ENCODE measurements around the gene UNCX.

The UNCX gene

GRCh38 chr7:1244700-1245523 lies 12.2 kb downstream of the UNCX start:
- DNase-seq, result no peak

DNA sequence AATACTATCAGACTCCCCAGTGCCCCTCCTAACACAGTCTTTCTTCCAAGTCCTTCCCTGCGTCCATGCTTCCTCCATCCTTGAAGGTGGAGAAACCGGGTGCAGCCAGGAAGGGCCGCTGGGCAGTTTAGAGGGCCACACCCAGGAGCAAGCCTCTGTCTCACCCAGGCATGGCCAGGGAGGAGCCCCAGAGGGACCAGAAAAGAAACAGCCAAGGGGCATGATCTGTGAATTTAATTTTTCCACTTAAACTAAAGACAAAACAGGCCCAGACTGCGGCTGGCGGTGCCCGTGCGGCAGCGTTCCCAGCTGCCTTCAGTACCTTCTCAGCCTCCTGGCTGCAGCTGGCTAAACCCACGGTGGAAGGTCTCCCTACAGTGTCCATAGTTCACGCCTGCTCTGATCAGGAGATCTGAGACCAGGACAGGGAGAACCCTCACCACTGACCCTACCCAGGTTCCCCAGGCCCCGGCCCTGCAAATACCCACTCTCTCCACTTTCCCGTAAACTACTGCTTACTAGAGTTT lies 12.9 kb downstream of the UNCX start:
- DNase-seq, result no peak

DNA sequence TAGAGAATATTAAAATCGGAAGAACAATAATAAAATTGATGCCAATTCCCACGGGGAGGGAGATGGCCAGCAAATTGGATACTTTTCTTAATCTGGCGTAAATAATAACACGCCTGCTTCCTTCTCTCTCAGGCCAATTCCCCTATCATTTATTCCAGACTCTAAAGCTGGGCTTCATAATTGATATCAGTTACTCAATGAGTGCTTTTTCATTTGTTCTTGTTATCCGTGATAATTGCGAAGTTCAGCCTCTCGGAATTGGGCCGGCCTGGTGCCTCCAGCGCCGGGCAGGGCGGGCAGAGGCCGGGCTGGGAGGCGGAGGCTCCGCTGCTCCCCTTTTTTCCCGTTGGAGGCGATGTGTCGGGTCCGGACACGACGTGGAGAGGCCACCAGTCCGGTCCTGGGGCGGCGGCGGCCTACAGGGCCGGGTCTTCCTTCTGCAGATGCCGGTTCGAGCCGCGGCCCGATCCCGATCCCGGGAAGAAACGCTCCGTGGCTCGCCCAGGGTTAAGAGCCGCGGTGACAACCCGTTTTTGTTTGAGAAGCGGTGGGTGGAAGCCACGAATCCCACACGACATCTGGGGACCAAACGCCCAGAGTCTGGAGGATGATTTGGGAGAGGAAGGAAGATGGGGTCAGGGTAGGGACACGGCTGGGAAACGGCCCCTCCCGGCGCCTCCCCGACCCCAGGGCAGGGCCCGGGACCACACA lies 13.6 kb downstream of the UNCX start:
- no peak for DNase-seq

GRCh38 chr7:1246871-1247526 lies 14.3 kb downstream of the UNCX start:
- DNase-seq, result no peak

DNA sequence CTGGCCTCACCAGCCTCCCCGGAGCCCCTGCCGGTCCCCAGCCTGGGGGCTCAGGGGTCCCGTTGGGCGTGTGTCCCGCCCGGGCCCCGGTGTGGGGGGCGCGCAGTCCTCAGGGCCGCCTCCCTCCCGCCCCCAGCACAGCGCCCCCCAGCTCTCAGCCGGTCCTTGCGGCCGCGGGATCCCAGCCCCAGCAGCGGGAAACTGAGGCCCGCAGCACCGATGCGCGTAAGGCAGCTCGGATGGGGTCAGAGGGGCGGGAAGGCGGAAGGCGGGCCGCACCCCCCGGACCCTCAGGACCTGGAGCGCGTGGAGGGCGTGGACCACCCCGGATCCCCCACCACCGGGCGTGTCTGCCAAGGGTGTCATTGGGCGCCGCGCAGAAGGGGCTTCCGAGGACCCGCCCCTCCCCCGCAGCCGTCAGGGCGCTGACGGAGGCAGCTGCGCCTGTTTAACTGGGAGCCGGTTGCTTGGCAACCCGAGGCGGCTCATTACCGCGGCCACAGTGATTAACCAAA lies 14.9 kb downstream of the UNCX start:
- no peak for DNase-seq

DNA sequence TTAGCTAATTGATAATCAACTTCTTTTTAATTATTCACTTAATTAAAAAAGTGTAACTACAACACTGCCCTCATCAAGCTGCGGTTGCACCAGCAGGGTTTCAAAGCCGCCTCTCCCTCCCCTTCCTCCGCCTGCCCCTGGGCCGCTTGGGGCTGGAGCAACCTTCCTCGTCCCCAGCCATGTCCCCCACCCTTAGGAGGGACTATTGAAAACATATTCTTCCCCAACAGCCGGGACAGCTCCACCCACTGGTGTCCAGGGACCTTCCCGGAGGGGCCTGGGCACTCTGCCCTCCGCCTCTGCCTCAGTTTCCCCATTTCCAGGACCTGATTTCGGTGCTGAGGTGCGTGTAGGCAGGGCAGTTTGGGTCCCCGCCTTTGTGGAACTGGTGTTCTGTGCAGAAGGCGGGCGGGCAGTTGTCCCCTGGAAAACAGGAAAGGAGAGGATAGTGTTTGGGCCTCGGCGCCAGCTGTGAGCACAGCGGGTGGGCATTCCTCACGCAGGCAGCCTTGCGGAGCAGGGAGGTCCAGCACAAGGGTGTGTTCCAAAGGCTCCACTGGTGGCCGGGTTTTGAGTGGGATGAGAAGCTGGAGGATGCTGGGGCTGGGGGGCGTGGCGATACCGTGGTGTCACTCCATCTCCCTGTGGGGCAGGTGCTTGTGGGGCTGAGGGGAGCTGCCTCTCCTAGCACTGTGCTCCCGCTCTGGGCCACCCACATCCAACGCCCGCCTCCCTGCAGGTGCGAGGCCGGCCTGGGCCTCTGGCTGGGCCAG lies 15.7 kb downstream of the UNCX start:
- no peak for DNase-seq

- no peak for DNase-seq
These were observed 16.4 kb downstream of the UNCX start for GRCh38 chr7:1248916-1249581.

DNA sequence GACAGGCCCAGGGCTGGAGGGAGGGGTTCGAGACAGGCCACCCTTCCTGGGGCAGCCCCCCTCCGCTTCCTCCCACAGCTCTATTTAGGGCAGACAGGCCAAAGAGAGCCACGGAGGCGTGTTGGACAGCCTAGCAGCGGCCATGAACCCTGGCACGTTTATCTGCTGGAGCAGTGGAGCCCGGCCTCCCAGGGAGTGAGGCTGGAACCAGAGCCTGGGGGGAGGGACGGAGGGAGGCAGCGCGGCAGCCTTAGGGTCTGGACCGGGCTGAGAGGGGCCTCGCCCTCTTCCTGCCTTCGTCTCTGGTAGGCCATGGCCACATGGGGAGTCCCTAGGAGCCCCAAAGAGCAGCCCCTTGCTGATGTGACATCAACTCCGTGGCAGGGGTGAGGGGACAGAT lies 17.1 kb downstream of the UNCX start:
- no peak for DNase-seq

- no peak for DNase-seq
These were observed 18.2 kb downstream of the UNCX start for GRCh38 chr7:1250901-1251300.

- DNase-seq, result no peak
These were observed 19.3 kb downstream of the UNCX start for GRCh38 chr7:1251796-1252539.

- no peak for DNase-seq
These were observed 19.9 kb downstream of the UNCX start for GRCh38 chr7:1252540-1253090.

DNA sequence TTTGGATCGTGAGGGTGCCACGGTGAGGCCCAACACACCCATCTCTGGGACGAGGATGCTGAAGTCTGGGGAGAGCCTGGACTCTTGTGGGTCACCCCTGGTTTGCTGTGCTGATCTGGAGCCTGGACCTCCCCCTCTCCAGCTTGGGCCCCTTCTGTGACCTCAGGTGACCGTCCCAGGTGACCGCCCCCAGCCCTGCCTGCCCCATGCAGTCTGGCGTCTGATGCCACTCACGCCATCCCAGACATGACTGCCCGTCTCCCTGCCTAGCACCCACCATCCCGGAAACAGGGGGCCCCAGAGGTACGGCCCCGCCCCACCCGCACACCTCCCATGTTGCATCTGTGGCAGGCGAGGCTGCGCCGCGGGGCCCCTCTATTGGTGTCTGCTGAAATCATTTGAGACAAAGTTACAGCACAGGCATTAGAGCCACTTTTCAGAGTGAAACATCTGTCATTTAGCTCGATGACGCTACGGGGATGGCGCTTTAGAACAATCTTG lies 21.1 kb downstream of the UNCX start:
- no peak for DNase-seq

DNA sequence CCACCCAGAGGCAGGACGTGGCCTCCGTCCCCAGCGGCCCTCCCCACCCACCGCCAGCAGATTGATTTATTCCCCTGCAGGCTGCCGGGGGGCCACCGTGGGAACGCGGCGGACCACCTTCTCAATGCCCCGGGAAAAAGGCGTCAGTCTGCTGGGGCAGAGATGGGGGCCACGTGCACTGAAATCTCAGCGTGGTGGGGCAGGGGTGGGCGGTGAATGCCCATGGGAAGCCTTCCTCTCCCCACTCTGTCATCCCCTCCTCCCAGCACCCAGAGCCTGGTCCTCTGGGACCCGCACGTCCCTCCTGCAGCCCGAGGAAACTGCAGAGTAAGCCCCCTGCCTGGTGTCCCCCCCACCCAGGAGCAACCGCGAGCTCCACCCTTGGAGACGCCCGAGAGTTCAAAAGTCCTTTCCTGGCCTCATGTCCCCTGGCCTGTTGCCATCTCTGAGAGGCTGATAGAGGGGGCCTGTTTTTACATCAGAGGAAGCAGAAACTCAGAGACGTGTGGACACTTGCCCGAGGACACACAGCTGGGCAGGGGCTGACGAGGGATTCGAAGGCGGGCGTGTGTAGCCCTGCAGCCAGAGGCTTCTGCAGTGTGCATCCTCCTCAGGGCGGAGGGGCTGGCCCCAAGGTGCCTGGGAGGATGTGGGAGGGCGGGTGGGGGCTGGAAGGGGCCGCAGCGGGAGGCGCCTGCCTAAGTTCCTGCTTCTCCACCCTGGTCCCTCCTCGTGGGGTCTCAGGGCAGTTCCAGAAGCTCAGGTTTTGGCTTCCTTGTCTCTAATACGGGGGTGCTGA lies 21.8 kb downstream of the UNCX start:
- no peak for DNase-seq

- DNase-seq, result no peak
These were observed 22.6 kb downstream of the UNCX start for GRCh38 chr7:1255080-1255816.

GRCh38 chr7:1255817-1256340 lies 23.2 kb downstream of the UNCX start:
- no peak for DNase-seq

- no peak for DNase-seq
These were observed 23.9 kb downstream of the UNCX start for GRCh38 chr7:1256621-1257020.

DNA sequence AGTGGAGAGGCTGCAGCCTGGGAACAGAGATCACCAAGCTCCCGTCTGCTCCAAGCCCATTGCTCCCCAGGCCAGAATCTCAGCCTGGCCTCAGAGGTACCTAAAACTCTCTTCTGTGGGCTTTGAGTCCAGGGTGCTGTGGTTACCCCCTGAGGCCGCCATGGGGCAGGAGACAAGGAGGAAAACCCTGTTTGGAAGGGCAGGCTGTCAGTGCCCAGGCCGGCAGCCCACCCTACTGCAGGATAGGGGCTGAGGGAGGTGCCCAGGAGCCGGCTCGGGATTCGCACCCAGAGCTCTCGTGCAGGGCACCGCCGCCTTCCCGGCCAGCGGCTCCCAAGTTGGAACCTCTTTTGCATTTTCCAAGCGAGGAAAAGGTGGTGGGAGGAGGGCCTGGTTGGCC lies 24.5 kb downstream of the UNCX start:
- no peak for DNase-seq

DNA sequence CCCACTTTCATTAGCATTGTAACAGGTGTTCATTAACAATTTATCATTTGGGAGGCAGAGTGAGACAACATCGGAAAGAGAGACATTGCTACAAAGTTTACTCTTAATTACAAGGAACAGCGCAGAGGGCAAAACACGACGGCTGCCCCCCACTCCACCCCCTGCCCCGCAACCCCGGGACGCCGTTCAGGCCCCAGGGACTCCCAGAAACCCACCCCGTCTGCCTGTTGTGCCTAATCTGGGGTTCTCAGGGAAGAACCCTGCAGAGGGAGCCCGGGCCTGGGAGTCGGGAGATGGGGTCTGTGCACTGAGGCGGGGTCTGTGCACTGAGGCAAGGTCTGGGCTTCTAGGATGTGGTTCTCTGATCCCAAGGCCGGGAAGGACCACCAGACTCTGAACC lies 25.2 kb downstream of the UNCX start:
- DNase-seq, result no peak

Data from bone marrow (tissue), 2 donors.